ENCODE measurements around the gene AOAH. TPM values are rescaled to one million over a fixed set of nuclear protein-coding genes. Genes with fewer than 3 reads are reported as not detected.

The AOAH gene
- total RNA-seq, 1 donor from 2014 or later: 12.3 TPM

DNA sequence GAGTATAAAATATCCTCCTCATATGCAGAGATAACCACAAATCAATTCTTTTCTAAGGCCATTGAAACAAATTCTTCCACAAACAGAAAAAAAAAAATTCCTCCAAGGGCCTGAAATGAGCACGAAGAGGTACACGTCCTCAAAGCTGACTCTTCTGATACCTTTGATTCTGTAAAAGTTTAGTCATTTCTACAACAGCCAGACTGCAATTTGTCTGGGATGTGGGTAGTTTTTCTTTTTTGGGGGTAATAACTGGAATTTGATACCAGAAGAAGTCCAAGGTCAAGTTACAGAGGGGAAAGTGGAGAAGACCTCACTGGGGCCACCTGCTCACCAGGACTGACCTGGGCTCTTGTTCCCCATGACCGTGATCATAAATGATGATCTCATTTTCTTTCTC lies 121.8 kb downstream of the AOAH start:
- no peak for DNase-seq (ENCODE audit: low spot score)

DNA sequence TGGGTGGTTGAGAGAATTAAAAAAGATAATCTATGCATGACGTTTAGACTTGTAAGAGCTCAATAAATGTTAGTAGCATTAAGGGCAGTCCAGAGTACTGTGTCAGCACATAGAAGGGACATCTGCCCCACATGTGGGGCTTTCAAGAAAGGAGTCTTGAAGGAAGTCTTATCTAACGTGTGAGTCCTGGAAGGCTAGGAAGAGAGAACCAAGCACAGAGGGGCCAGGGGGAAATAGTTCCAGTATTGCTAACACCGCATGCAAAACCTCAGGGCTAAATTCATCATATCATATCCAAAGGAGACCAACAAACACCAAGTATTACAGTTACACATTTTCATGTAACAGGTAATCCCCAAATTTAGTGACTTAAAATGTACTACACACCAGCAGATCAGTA lies 122.7 kb downstream of the AOAH start:
- no peak for DNase-seq (ENCODE audit: low spot score)

DNA sequence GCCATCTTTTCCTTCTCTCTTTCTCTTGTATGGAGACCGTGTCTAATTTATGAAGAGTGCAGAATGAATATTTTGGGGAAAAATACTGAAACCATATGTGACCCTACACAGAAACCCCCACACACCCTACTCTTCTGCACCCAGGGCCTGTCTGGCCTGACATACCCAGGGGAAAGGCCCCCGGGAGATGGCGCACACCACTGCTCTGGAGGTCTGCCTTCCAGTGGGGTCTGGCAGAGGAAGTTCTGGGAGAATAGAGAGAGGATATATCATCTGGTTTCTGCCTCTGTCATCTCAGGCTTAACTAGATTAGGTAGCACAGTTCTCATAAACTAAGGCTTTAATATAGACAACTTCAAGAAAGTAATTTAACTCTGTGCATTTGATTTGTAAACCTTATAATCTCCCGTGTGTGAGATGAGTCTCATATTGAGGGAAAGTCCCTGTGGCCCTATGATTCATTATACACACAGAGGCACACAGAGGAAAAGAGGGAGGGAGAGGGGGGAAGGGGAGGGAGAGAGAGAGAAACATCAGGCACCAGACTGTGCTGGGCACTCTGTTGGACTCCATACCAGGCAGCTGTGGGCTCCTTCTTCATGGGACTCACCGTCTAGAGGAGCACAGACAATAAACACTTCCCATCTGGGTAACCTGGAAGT lies 123.3 kb downstream of the AOAH start:
- DNase-seq (ENCODE audit: low spot score): no peak

DNA sequence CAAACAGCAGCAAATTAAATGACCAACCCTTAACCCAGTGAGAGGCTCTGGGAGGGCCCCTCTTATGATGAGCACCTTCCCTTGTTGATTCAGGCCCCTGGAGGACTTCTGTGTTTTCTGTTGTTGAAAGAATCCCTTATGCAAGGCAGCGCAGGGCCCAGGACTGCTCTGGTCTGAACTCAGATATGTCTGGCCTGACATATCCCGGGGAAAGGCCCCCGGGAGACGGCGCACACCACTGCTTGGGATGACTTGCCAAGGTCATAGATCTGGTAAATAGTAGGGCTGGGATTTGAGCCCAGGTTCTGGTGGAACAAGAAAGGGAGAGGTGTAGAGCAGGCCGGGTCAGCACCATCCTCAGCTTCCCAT lies 124.0 kb downstream of the AOAH start:
- no peak for DNase-seq (ENCODE audit: low spot score)

DNA sequence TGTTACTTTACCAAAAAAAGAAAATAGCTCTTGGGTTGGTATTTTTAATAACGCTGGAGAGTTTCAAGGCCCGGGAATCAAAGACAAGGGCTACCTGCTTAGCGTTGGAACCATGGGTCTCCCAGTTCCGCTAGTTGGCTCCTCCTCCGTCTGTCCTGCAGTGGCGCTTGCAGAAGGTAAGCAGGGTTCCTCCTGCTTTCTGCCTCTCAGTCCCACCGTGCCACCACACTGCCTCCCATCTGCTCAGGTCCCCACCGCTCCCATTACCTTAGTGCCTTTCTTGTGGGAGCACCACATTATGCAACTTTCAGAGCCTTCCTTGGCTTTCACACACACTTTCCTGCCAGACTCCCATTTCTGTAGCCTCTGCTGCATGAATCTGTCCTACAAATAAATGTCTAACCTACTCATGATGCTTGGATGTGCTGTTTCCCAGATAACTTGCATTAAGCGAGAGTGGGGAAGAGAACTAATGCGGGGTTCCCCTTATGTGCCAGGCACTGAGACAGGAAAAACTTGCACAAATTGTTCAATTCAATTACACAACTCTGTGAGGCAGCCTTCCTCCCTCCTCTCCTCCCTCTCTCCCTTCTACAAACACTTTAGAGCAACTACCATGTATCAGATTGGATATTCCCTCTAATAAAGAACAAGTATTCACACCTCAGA lies 124.5 kb downstream of the AOAH start:
- DNase-seq (ENCODE audit: low spot score): no peak

DNA sequence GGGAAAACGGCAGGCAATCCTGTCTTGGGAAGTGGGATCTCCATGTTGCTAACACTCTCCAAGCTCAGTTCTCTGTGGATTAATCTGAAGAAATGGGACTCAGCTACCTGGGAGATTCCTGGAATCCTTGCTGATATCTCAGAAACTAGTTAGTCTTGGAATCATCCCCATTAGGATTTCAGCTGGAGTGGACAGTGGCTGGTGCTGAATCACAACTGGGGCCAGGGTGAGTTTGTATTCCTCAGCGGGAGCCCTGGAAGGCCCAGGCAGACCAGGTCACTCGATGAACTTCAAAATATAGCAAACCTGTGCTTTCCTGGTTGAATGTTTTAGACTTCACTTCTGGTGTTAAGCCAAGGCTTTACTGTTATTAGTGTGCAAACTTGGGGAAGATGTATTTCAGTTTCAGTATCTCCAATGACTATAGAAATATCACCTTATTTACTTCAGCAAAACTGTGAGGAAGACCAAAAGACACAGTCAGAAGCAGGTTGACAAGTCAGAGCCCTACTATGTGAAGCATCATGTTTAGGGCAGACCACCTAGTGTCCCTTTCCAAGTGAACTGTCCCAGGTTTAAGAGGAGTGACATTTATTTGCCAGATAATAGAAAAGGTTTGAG lies 126.1 kb downstream of the AOAH start:
- DNase-seq (ENCODE audit: low spot score): no peak

DNA sequence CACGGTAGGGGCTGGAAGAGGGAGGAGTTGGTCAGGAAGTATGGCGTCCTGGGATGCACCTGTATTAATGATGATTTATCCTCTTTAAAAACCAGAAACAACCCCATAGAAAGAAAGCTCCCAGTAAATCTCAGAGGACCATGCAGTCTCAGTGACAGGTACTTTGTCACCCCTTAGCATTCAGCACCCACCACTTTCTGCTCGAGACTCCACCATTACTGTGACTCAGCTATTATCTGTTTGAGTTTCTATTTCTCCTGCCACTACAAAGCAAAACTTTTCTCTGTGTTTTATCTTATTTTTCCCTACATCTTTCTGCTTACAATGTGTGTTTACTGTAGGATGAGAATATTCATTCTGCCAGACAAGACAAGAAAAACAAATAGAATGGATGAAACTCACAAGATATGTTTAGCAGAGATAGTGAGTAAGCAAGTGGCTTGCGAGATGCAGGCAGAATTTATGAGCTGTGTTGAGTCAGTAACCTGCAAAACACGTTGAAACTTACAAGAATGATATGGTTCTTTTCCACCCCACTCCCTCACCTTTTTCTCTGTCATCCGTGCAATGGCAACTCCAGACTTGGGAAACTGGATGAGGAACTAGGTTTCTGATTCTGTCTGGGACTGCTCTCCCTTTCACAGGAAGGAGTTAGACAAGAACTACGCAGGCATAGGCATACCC lies 127.1 kb downstream of the AOAH start:
- no peak for DNase-seq (ENCODE audit: low spot score)

DNA sequence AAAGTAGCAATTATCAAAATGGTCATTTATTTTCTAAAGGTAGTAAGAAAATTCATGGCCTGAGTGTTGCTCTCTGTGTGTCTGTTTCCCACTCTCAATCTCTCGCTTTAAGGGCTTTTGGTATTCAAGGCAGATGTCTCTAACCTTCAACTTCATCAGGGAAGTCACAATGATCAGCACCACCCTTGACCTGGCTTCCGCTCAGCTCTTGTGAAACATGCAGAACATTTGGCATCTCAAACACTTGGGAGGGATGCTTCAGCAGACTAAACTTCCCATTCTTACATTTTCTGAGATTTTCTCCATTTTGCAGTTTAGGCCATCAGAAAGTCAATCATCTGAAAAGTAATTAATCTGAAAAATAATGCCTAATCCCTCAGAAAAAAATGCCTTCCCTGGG lies 129.8 kb downstream of the AOAH start:
- DNase-seq (ENCODE audit: low spot score): no peak

DNA sequence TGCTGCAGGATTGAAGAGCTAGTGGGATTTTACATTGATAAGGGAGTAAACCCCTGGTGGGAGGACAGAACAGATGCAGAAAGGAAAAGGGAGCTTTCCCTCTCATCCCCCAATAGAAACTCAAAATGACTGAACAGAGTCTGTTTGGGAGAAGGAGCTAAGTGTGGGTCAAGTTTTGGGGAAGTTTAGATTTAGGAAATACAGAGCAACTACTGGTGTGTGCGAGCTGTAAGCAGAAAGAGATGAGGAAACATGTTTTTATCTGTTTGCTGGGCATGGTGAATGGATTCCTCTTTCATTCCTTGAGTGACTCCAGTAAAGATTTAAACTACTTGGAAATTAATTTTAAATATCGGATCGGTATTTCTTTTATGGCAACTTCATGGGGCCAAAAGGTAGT lies 132.7 kb downstream of the AOAH start:
- no peak for DNase-seq (ENCODE audit: low spot score)

DNA sequence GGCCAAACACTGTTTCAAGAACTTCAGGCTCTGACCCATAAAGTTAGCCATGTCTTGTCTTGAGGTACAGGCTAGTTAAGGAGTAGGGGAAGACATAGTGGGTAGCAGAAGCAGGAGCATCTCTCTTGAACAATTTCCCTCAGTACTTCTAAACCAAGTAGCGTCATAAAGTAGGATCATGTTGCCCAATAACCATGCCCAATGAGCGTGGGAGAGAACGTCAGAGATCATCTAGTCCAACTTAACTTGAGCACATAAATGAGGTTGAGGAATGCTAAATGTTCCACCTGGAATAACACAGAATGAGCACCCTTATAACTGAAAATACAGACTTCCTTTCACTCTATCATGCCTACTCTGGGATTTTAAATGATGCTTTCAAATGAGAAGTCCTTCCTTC lies 134.9 kb downstream of the AOAH start:
- DNase-seq (ENCODE audit: low spot score): no peak

DNA sequence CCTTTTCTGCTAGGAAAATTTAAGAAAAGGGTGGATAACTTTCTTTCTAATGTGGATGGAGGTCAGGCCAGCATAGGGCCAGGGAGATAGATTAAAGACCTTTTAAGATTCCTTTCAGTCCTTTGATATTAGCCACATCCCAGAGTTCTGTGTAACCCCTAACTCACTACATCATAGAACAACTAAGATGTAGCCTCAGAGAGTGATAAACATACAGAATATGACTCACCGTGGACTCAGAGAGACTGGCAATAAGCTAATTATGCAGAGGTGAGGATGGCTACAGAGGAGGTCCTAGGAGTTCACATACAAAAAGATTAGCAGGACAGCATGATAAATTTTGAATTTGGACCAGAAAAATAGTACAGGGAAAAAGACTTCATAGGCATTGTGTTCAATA lies 141.0 kb downstream of the AOAH start:
- no peak for DNase-seq (ENCODE audit: low spot score)

DNA sequence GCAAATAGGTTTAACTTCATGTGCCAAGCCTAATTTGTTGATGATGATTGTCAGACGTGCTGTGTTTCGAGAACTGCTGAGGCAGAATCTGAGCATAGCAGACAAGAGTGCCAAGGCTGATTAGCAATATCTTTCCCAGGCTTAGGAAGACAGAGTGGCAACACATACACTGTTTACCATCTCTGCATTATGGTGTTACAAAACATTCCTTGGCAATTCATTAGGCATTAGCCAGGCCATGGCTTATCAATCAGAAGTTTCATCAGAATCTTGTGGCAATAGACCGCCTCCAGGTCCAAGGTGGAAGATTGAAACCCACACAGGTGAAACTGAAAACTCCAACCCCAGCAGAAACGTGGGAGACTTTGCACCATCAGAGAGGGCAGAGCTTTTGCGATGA lies 148.5 kb downstream of the AOAH start:
- no peak for DNase-seq (ENCODE audit: low spot score)

DNA sequence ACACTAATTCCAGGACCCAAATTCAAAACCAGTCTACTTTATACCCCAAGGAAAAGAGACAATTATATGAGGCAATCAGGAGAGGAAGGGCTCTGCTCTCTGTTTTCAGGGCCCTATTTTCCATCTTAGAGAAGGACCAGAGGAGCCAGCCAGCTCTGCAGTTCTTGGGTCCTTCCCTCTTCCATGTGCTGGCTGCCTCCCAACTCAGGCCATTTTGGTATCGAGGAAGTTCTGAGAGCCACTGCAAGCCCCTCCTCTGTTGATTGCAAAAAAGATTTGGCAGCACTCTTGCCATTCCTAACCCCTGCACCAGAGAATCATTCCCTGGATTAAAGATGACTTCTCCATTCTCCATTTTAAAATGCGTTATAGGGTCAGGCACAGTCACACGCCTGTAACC lies 151.2 kb downstream of the AOAH start:
- DNase-seq (ENCODE audit: low spot score): no peak

DNA sequence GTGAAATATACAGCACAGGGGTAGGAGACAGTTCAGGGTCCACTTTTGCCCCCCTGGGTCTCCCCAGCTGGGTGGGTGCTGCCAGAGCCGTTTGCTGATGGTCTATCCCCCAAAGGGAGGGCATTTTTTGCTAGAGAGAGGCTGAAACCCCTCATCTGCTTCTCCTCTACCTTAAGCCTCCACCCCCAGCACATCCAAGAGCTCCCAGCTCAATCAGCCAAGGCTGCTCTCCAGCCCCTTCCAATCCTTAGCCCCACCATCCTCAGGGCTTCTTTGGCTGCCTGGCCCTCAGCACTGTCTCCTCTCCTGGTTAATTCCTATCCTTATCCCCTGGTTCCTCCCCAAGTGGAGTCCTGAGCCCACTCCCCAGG lies 153.1 kb downstream of the AOAH start:
- no peak for DNase-seq (ENCODE audit: low spot score)

DNA sequence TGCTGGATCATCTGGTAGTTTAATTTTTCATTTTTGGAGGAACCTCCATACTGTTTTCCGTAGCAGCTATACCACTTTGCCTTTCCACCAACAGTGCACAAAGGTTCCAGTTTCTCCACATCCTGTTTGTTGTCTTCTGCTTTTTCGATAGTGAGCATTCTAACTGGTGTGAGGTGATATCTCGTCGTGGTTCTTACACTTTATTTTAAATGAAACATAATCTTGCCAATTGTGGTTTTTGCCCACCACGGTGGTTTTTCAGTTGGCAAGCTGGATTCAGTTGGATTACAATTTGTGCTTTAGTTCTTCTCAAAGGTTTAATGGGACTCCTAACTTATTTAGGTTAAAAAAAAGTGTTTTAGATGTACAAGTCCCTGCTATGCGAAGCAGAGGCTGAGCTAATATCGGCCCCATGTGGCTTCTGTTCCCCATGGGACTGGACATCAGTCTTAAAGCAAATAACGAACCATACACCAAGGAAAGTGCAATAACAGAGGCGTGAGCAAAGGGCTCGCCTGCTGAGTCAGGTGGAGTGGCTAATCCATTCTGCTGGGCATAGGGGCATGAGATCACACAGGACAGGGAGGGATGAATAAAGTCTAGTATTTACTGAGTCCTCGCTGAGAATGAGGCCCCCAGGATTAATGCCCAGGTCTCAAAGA lies 153.6 kb downstream of the AOAH start:
- no peak for DNase-seq (ENCODE audit: low spot score)

DNA sequence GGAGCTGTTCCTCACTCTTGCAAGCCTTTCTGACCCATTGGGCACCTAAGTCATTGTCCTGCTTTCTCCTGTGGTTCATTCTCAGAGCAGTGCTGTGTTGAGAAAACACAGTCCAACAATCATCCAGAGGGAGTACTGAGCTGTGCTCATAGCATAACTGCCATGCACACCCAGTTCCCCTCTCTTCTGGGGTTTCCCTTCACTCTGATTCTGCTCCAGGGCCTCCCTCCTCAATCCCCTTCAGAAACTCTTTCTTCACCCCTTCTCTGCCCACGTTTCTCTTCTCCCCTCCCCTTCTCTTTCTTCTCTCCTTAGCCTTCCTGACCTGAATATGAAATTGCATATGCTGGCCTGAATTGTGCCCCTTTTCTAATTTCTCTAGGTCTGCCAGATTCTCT lies 155.8 kb downstream of the AOAH start:
- no peak for DNase-seq (ENCODE audit: low spot score)

DNA sequence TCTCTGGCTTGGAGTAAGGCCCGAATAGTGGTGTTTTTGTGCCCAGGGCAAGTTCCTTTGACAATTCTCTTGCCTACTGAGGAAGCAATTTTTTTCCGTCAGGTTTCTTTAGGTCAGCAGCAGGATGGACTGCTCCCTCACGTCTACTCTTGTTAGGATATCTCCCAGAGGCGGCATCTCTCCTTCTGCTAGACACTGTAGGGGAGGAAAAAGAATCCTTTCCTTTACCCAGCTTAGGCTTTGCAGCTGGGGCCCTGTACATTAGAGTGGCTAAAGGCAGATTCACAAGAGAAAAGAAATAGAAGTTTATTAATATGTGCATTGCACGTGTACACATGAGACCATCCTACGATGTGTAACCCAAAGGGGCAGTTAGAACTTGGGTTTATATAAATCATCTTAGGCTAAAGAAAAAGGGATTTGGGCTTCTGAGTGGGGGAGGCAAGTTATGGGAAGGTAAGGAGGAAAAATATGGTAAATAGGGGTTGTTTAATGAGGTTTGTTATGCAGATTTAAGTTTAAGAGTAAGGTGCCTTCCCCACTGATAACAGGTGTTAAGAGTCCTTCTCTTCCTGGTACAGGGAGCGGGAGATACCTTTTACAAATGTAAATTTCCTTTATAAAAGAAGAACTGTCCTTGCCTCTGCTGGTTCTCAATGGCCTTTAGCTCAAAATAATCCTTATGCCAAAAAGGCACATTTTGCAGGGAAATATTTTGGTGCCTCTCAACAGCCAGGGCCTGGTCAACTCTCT lies 156.4 kb downstream of the AOAH start:
- no peak for DNase-seq (ENCODE audit: low spot score)

DNA sequence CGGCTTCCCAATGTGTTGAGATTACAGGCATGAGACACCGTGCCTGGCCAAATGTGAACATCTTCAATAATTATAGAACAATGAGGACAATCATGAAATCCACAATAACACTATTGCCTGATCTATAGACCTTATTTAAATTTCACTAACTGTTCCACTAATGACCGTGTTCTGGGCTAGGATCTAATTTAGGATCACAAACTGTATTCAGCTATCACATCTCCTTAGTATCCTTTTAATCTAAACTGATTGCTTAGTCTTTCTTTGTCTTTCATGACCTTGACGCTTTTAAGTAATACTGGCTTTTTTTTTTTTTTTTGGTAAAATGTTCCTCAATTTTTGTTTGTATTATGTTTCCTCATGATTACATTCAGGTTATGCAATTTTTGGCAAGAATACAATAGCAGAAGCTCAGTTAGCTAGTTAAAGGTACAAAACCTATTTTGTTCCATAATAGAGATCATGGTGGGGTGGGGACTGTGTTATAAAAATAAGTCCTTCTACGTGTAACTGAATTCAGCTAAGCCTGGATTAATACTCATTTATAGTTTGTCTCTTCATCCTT lies 158.4 kb downstream of the AOAH start:
- DNase-seq (ENCODE audit: low spot score): no peak

DNA sequence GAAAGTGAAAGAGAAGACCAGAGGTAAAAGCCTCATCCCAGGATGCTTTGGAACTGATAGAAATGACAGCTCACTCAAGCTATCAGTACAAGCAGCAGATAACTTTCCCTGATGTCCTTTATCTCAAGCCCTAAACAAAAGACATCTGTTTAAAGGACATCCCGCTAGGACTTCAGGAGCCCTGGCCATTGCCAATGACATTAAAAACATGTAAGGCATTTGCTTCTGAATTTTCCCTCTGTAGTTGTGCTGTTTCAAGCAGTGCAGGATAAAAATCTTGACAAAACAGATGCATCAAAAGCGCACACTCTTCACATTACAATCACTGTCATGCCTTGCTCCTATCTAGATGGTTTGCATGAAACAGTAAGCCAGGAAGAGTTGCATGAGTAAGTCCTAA lies 159.8 kb downstream of the AOAH start:
- DNase-seq (ENCODE audit: low spot score): no peak

DNA sequence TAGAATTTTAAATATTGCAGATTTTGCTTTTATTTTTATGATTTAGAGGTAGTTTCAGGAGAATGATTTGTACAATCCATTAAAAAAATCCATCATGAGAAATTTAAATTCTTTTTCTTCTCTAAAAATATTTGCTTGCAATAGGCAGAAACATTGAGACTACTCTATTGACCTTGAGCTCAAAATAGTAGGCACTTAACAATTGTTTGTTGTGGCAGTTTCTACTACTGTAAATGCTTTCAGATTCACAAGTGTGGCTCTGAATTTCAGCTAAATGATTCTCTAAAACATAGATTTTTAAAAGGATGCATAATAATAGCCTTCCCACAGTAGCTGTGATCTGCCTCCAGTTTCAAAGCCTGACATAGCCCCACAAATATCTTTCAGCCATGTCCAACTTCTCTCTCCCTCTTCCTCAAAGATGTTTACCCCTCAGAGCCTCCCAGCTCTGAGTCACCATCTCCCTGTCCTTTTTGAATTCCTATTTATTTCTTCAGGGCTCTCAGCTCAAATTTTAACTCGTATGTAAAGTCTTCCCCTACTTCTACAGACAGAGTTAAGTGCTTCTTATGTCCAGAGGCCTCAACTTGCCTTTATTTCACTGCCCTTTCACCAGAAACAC lies 160.5 kb downstream of the AOAH start:
- no peak for DNase-seq (ENCODE audit: low spot score)

DNA sequence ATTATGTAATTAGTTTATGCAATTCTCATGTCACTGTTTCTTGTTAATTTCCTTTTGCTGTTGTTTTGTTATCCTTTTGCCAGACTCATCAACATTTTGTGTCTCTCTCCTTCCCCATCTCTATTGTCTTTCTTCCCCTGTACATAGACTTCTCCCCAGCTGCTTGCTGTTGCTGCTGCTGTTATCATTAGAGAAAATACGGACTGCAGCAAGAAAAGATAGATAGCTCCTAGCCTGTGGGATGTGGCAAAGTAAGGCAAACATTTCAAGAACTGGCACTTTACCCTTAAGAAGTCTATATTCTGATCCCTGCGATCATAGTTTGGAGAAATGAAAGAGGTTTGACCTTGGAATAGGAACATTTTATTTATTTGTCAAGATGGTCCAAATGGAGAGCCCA lies 162.2 kb downstream of the AOAH start:
- no peak for DNase-seq (ENCODE audit: low spot score)
